HG03521 (cell line): Measurements from ENCODE around the gene CHST1.

Experiments
- ATAC-seq: cut with Tn5 transposase; IDR thresholded peaks from one replicate; pipeline ENCODE4 v1.9.1; 2021; ENCODE audit warnings: mild to moderate bottlenecking, moderate library complexity; ENCODE audit not compliant: unreplicated experiment

CHST1 gene

GRCh38 chr11:45646275-45646927 is 19.0 kb downstream of the CHST1 start:
- ATAC-seq, result peak; percentile 62

DNA sequence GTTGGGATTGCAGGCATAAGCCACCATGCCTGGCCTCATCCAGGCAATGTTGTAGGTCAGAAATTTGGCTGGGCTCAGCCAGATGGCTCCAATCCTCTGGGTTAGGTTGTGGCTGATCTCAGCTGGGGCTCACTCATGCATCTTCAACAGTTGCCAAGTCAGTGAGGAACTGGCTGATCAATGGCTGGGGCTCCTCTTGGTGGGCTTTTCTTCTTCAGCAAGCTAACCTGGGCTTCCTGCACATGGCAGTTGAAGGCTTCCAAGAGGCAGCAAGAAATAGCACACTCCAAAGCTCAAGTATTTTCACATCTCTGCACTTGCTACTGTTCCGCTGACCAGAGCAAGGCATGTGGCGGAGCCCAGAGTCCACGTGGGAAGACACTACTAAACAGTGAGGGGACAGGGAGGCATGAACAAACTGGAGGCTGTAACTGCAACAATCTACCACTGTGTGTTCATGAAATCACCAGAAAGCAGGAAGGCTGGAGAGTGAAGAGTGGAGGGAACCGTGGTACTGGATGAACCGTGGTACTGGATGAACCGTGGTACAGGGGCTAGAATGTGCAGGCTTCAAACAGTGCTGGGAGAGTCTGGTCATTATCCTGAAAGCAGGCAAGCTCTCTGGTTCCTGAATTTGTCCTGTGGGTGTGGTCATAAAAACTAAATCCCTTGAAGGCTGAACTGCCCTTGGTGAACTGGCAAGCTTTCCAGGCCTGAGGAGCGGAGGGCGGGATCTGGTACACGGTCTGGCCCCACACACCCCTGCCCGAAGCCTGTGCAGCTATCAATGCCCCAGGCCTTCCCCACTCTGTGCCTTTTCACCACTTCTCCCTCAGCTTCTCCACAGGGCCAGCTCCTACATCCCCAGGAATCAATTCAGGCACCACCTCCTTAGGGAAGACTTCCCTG is 20.2 kb downstream of the CHST1 start:
- ATAC-seq, result no peak

GRCh38 chr11:45643598-45644260 is 21.7 kb downstream of the CHST1 start:
- no peak for ATAC-seq

GRCh38 chr11:45641961-45642360 is 23.5 kb downstream of the CHST1 start:
- no peak for ATAC-seq

- no peak for ATAC-seq
These were observed 27.4 kb downstream of the CHST1 start for GRCh38 chr11:45638051-45638450.

DNA sequence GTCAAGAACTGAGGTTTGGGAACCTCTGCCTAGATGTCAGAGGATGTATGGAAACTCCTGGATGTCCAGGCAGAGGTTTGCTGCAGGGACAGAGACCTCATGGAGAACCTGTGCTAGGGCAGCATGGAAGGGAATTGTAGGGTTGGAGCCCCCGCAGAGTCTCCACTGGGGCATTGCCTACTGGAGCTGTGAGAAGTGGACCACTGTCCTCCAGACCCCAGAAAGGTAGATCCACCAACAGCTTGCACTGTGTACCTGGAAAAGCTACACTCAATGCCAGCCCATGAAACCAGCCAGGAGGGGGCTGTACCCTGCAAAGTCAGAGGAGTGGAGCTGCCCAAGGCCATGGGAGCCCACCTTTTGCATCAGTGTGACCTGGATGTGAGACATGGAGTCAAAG is 29.5 kb downstream of the CHST1 start:
- no peak for ATAC-seq

- no peak for ATAC-seq
These were observed 39.8 kb downstream of the CHST1 start for GRCh38 chr11:45625611-45626010.

GRCh38 chr11:45624095-45624494 is 41.3 kb downstream of the CHST1 start:
- ATAC-seq, result no peak

DNA sequence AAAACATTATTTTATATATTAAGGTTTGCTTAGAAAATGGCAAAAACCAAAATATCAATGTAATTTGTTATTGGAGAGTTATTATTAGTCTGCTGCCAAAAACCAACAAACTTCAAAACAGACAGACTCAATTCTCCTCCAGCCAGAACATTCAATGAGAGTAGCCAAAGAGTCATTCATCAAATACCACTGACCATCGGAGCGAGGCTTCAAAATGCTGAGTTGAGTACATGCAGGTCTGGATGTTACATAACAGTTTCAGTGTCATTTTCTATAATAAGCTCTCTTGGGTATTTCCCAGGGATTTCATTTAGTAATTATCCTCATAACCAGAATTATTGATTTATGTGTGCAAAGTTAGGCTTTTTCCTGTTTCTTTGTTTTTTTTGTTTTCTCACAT is 42.6 kb downstream of the CHST1 start:
- no peak for ATAC-seq

DNA sequence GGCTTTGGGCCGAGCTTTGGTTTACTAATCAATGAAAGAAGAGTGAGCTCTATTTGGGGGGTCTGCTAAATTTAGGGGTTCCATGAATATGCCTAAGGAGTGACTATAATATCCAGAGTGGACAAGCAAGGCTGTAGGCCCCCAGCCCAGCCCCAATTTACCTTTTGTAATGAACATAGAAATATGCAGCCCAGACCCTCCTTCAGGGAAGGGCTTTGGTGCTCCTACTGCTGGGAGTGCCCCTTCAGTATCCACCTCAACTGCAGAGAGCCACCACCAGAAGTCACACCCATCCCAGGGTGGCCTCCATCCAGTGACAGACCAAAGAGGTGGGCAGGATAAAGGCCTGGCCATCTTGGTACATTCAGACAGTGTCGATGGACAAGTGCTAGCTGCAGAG is 43.1 kb downstream of the CHST1 start:
- ATAC-seq, result no peak

DNA sequence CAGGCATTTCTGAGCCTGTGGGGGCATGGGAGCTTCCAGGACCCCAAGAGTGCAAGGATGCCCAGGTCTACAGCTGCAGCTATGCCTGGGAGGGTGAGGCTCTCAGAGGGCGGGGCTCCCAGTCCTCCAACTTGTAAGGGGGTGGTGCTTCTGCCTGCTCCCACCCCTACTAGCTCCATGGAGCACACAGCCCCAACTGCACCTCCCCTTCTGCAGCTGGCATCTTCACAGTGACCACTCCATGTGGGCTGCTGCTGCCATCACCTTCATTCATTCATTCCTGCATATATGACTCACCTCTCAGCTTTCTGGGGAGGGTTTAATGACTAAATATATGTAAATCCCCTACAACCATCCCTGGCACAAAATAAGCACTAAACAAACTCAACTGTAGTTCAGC is 43.8 kb downstream of the CHST1 start:
- no peak for ATAC-seq

DNA sequence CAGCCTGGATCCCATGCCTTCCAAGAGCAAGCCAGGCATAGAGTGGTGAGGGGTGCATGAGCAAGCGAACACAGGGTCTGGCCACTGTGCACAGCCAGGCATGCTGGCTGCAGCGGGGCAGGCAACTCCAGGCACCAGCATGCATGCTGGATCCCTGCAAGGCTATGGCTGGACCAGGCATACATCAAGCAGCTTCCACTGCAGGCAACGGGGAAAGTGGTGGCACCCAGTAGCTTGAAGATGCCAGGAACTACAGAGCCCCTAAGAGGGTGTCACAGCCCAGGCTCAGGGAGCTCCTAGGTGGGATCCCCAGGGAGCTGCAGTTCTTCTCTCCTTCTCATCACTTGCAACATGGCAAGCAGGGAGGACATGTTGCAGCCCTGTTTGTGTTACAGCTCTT is 45.2 kb downstream of the CHST1 start:
- ATAC-seq, result no peak

- no peak for ATAC-seq
These were observed 46.5 kb downstream of the CHST1 start for GRCh38 chr11:45618897-45619296.

- ATAC-seq, result no peak
These were observed 47.4 kb downstream of the CHST1 start for GRCh38 chr11:45617871-45618601.

GRCh38 chr11:45616802-45617549 is 48.4 kb downstream of the CHST1 start:
- ATAC-seq, result no peak

GRCh38 chr11:45615182-45615792 is 50.1 kb downstream of the CHST1 start:
- ATAC-seq, result no peak

GRCh38 chr11:45614196-45614828 is 51.1 kb downstream of the CHST1 start:
- ATAC-seq, result no peak

DNA sequence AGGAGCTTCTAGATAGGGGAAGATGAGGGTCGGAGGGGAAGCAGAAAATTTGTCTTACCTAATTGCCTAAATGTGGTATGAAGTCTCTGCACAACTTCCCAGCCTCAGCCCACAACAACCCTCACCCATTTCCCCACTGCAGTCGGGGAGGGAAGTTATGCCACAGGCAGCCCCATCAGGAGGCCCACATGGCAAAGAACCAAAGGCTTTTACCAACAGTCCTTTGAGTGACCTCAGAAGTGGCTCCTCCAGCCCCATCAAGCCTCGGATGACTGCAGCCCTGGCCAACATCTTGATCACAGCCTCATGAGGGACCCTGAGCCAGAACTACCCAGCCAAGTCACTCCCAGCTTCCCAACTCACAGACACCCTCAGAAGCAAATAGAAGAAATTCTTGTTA is 54.8 kb downstream of the CHST1 start:
- no peak for ATAC-seq

- no peak for ATAC-seq
These were observed 55.5 kb downstream of the CHST1 start for GRCh38 chr11:45609902-45610301.

DNA sequence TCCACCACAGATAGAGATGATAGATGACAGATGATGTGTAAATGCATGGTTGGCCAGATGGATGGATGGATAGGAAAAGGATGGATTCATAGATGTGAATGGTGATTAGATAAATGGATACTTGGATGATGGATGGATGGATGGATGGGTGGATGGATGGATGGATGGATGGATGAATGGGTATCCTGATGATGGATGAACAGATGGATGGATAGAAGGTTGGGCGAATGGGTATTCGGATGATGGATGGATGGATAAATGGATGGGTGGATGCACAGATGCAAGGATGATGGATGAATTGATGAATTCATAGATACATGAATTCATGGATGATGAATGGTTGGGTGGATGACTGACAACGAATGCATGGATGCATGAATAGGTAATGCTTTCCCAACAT is 56.1 kb downstream of the CHST1 start:
- no peak for ATAC-seq
